H1 (cell line): ENCODE measurements around the gene AGAP1.

ENCODE experiments used
- BACH1 ChIP-seq: IDR thresholded peaks from 2 replicates; pipeline ENCODE4 v1.6.1; 2012; ENCODE audit warnings: low read length, improper control_type of control experiment
- CBX5 ChIP-seq: fragments of 300-800, 300-1000 bp; sonication (generic); IDR thresholded peaks from 2 replicates; pipeline ENCODE4 v1.7.1; 2016; ENCODE audit warnings: antibody characterized with exemption, low read length, low read depth
- EP300 ChIP-seq, 2 experiments: IDR thresholded peaks; 1 replicate in 1 of 2; 2 replicates in 1 of 2; pipeline ENCODE4 v1.6.1; 2011 to 2012; ENCODE audit warnings: low read depth in 2 of 2, low read length in 2 of 2, mild to moderate bottlenecking in 2 of 2, borderline replicate concordance in 1 of 2, inconsistent platforms in 1 of 2, moderate library complexity in 1 of 2
- EZH2 ChIP-seq: fragments of 200-600 bp; sonication (generic); IDR thresholded peaks from 2 replicates; pipeline ENCODE4 v1.7.1; 2012; ENCODE audit warnings: low read depth, mild to moderate bottlenecking, moderate library complexity, low read length, inconsistent platforms; ENCODE audit not compliant: severe bottlenecking
- HDAC6 ChIP-seq: IDR thresholded peaks from one replicate; pipeline ENCODE4 v1.7.1; 2012; ENCODE audit warnings: low read depth, mild to moderate bottlenecking, inconsistent platforms, low read length, moderate library complexity
- JUN ChIP-seq: IDR thresholded peaks from 2 replicates; pipeline ENCODE4 v1.6.1; 2011; ENCODE audit warnings: low read depth, mild to moderate bottlenecking, improper control_type of control experiment, low read length
- RAD21 ChIP-seq, 2 experiments: IDR thresholded peaks in 1 of 2; conservative IDR thresholded peaks in 1 of 2; 2 replicates each; pipeline ENCODE4 v1.6.1; 2011; ENCODE audit warnings: low read depth in 2 of 2, low read length in 2 of 2, improper control_type of control experiment in 1 of 2, inconsistent platforms in 1 of 2, mild to moderate bottlenecking in 1 of 2, moderate library complexity in 1 of 2
- RNF2 ChIP-seq: fragments of 200-900, 300-1000 bp; sonication (generic); IDR thresholded peaks from 2 replicates; pipeline ENCODE4 v1.7.1; 2016; ENCODE audit warnings: borderline replicate concordance, low read depth, mild to moderate bottlenecking, antibody characterized with exemption, low read length; ENCODE audit not compliant: poor library complexity, severe bottlenecking; ENCODE audit errors: missing control alignments
- SRF ChIP-seq: IDR thresholded peaks from 2 replicates; pipeline ENCODE4 v1.6.1; 2011; ENCODE audit warnings: mild to moderate bottlenecking, low read depth, low read length, moderate library complexity
- TAF1 ChIP-seq: IDR thresholded peaks from 2 replicates; pipeline ENCODE4 v1.6.1; 2011; ENCODE audit warnings: mild to moderate bottlenecking, low read depth, low read length
- TBP ChIP-seq: IDR thresholded peaks from 2 replicates; pipeline ENCODE4 v1.6.1; 2011; ENCODE audit warnings: low read depth, low read length, improper control_type of control experiment
- TF ChIP-seq, protein P1 (sequence below), 3 experiments: IDR thresholded peaks; 1 replicate in 2 of 3; 2 replicates in 1 of 3; pipeline versions ENCODE4 v1.5.1 to v1.6.1; 2011; ENCODE audit warnings: low read length in 3 of 3, mild to moderate bottlenecking in 3 of 3, inconsistent platforms in 2 of 3, low read depth in 1 of 3, moderate library complexity in 1 of 3; ENCODE audit not compliant: insufficient read depth in 1 of 3; ENCODE audit errors: control extremely low read depth in 1 of 3
- TF ChIP-seq, protein P2 (sequence below): IDR thresholded peaks from 2 replicates; pipeline ENCODE4 v1.6.1; 2012; ENCODE audit warnings: inconsistent platforms

DNA sequence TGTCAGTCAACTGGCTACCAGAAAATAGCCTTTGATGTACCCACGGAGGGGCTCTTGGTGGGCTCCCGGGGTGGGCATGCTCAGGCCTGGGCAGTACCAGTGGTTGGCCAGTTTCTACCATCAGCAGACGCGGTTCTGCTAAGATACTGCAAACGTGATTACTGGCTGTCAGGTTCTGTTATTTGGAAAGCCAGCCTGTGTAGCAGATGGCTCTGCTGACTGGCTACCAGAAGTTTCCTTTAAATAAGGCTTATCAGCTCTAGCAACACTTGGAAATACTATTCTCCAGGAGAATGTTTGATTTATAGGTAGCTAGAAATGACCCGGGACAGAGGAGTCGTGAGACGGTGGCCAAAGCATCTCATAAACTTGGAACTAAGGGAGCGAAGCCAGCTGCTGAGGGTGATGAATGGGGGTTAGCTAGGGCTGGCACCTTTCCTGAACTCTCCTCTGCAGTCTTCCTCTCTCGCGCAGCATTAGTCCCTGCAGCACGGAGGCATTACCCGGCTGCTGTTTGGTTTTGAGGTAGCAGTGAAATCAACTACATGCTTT is 171.9 kb downstream of the AGAP1 start:
- no peak for TF ChIP-seq EP300 (IDR thresholded peaks at IDR 0.05; ENCODE audit: borderline replicate concordance in 1 of 2, low read depth in 2 of 2, low read length in 2 of 2)
- no peak for TF ChIP-seq BACH1
- TF ChIP-seq RAD21 (IDR thresholded peaks at IDR 0.05 in 1 of 2, conservative IDR thresholded peaks at IDR 0.05 in 1 of 2; ENCODE audit: low read depth in 2 of 2, low read length in 2 of 2): no peak
- TF ChIP-seq EZH2: no peak
- TF ChIP-seq, protein P1, sequence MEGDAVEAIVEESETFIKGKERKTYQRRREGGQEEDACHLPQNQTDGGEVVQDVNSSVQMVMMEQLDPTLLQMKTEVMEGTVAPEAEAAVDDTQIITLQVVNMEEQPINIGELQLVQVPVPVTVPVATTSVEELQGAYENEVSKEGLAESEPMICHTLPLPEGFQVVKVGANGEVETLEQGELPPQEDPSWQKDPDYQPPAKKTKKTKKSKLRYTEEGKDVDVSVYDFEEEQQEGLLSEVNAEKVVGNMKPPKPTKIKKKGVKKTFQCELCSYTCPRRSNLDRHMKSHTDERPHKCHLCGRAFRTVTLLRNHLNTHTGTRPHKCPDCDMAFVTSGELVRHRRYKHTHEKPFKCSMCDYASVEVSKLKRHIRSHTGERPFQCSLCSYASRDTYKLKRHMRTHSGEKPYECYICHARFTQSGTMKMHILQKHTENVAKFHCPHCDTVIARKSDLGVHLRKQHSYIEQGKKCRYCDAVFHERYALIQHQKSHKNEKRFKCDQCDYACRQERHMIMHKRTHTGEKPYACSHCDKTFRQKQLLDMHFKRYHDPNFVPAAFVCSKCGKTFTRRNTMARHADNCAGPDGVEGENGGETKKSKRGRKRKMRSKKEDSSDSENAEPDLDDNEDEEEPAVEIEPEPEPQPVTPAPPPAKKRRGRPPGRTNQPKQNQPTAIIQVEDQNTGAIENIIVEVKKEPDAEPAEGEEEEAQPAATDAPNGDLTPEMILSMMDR (IDR thresholded peaks at IDR 0.05; ENCODE audit: control extremely low read depth in 1 of 3, insufficient read depth in 1 of 3, low read depth in 1 of 3, low read length in 3 of 3): no peak
- no peak for TF ChIP-seq TAF1
- TF ChIP-seq HDAC6: no peak
- no peak for TF ChIP-seq RNF2
- TF ChIP-seq SRF: no peak
- TF ChIP-seq CBX5: no peak
- TF ChIP-seq TBP: no peak
- no peak for TF ChIP-seq JUN
- TF ChIP-seq, protein P2, sequence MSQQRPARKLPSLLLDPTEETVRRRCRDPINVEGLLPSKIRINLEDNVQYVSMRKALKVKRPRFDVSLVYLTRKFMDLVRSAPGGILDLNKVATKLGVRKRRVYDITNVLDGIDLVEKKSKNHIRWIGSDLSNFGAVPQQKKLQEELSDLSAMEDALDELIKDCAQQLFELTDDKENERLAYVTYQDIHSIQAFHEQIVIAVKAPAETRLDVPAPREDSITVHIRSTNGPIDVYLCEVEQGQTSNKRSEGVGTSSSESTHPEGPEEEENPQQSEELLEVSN: no peak
